Measurements from ENCODE around the gene RARRES2. TPM values are rescaled to one million over a fixed set of nuclear protein-coding genes. Genes with fewer than 3 reads are reported as not detected.

Gene RARRES2
- total RNA-seq, 4 donors from 2014 or later = 84.2 to 124 (median 102) TPM

DNA sequence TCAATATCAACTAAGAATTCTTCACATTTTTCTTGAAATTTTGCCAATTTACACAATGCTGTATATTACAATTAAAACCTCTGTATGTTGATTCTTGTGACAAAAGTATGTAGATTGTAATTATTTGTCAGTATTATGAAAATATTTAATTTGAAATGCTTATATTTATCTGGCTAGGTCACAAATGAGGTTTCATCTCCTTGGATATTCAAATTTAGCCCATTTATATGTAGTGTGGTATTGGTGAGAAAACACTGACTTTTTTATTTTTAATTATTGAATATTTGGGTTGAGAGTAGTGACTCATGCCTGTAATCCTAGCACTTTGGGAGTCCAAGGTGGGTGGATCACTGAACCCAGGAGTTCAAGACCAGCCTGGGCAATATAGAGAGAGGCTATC, 2.9 kb upstream of the RARRES2 start:
- TF ChIP-seq POLR2A (IDR thresholded peaks at IDR 0.05) (no peak), POLR2AphosphoS5 (IDR thresholded peaks at IDR 0.05) (no peak), CTCF (IDR thresholded peaks at IDR 0.05) (no peak), EP300 (IDR thresholded peaks at IDR 0.05; ENCODE audit: low read depth) (no peak)
- in situ Hi-C loops (cut with MboI; ENCODE audit: low pct_ligation_motif_present in 1 of 4, low pct_unique_long_range_greater_than_20kb in 1 of 4, low sequenced_read_pairs in 3 of 4) = no loop called here
- H3K27ac ChIP-seq = no peak overlapping the region
- no peak overlapping the region for H3K4me3 ChIP-seq
- intact Hi-C loops (cut with DNase I; ENCODE audit: low total_unique reads) = no loop called here
- H3K9me3 ChIP-seq = no peaks in the 10 kb centered on the region
- peaks cover 5 to 21% (median 21%) of the 10 kb centered on the region in 4 donors for H3K4me1 ChIP-seq
- no peaks in the 10 kb centered on the region for H3K36me3 ChIP-seq
- no peak for DNase-seq
- H3K27me3 ChIP-seq = peaks cover 11% of the 10 kb centered on the region

DNA sequence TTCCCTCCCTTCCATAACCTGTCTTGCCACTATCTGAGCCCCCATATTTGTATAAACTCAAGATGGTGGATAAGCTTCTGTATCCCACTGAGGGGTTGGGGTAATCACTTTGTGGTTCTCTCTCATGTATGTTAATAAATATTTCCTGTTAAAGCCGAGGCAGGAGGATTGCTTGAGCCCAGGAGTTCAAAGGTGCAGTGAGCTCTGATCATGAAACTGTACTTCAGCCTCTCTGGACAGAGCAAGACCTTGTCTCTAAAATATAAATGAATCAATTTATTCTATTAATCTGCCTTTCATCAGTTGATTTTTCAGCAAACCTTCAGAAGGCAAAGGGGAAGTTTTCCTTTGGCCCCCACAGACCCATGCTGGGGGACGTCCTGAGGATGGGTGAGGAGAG, 1.8 kb upstream of the RARRES2 start:
- Histone ChIP-seq H3K9me3 (no peaks in the 10 kb centered on the region), H3K27me3 (peaks cover 11% of the 10 kb centered on the region), H3K27ac (no peak overlapping the region), H3K4me1 (peaks cover 5 to 31% (median 26%) of the 10 kb centered on the region in 4 donors), H3K4me3 (no peak overlapping the region), H3K36me3 (no peaks in the 10 kb centered on the region)
- DNase-seq = no peak
- intact Hi-C loops (cut with DNase I; ENCODE audit: low total_unique reads) = no loop called here
- TF ChIP-seq EP300 (IDR thresholded peaks at IDR 0.05; ENCODE audit: low read depth) = no peak
- no peak for TF ChIP-seq CTCF (IDR thresholded peaks at IDR 0.05)
- TF ChIP-seq POLR2A (IDR thresholded peaks at IDR 0.05) = no peak
- no peak for TF ChIP-seq POLR2AphosphoS5 (IDR thresholded peaks at IDR 0.05)
- WGBS, 2 donors (ENCODE audit: low coverage in 1 of 2) = 60 to 71% methylated on average over 1 to 2 of the region's 2 CpGs
- in situ Hi-C loops (cut with MboI; ENCODE audit: low pct_ligation_motif_present in 1 of 4, low pct_unique_long_range_greater_than_20kb in 1 of 4, low sequenced_read_pairs in 3 of 4) = no loop called here

DNA sequence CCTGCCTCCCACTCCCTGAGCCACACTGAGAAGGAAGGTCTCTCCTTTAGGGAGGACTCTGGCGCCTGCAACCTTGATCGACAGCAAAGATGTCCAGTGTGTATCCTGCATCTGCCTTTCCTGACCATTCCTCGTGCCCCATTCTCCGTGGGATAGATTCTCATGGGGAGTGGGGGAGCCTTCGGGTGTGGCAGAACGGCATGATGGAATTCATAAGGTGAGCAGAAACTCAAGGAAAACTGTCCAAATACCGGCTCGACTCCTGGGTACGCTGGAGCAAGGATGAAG, 636 bp upstream of the RARRES2 start:
- TF ChIP-seq POLR2AphosphoS5 (IDR thresholded peaks at IDR 0.05) (no peak), CTCF (IDR thresholded peaks at IDR 0.05) (no peak), POLR2A (IDR thresholded peaks at IDR 0.05) (no peak), EP300 (IDR thresholded peaks at IDR 0.05; ENCODE audit: low read depth) (no peak)
- no peak overlapping the region for H3K4me3 ChIP-seq
- H3K27me3 ChIP-seq = peaks cover 11% of the 10 kb centered on the region
- DNase-seq = no peak
- H3K27ac ChIP-seq = peak overlapping the region; percentile 84 to 94 (median 86)
- in situ Hi-C loops (cut with MboI; ENCODE audit: low pct_ligation_motif_present in 1 of 4, low pct_unique_long_range_greater_than_20kb in 1 of 4, low sequenced_read_pairs in 3 of 4) (no loop called here), intact Hi-C loops (cut with DNase I; ENCODE audit: low total_unique reads) (no loop called here)
- 75% methylated on average over 9 of the region's 9 CpGs; no CpG with 5 or more reads in 1 of the 2 donors for WGBS, 2 donors (ENCODE audit: low coverage in 1 of 2)
- H3K36me3 ChIP-seq = no peaks in the 10 kb centered on the region
- peaks cover 5 to 42% (median 36%) of the 10 kb centered on the region in 4 donors for H3K4me1 ChIP-seq
- no peaks in the 10 kb centered on the region for H3K9me3 ChIP-seq

- Histone ChIP-seq H3K36me3 (no peaks in the 10 kb centered on the region), H3K4me1 (peaks cover 15 to 51% (median 43%) of the 10 kb centered on the region in 4 donors), H3K27ac (peak overlapping the region; percentile 84 to 94 (median 86)), H3K4me3 (peak overlapping the region; percentile 43 to 61 (median 47)), H3K27me3 (peaks cover 11% of the 10 kb centered on the region), H3K9me3 (no peaks in the 10 kb centered on the region)
- no peak for DNase-seq
- TF ChIP-seq POLR2A (IDR thresholded peaks at IDR 0.05) (no peak), EP300 (IDR thresholded peaks at IDR 0.05; ENCODE audit: low read depth) (no peak), CTCF (IDR thresholded peaks at IDR 0.05) (no peak), POLR2AphosphoS5 (IDR thresholded peaks at IDR 0.05) (no peak)
- intact Hi-C loops (cut with DNase I; ENCODE audit: low total_unique reads) (no loop called here), in situ Hi-C loops (cut with MboI; ENCODE audit: low pct_ligation_motif_present in 1 of 4, low pct_unique_long_range_greater_than_20kb in 1 of 4, low sequenced_read_pairs in 3 of 4) (no loop called here)
- 9 to 20% methylated on average over 3 to 29 of the region's 29 CpGs for WGBS, 2 donors (ENCODE audit: low coverage in 1 of 2)
Observed at GRCh38 chr7:150340875-150341262, 560 bp downstream of the RARRES2 start.
